GM19468 (cell line): Measurements from ENCODE around the gene KBTBD2.
"Not testable (repeated sequence)": the region's sequence is repeated elsewhere in the genome, so short reads cannot be mapped to it uniquely, and the experiment has no call there.

Source experiments
- ATAC-seq: cut with Tn5 transposase; IDR thresholded peaks from one replicate; pipeline ENCODE4 v1.9.1; 2021; ENCODE audit warnings: mild to moderate bottlenecking, moderate library complexity, moderate number of reproducible peaks; ENCODE audit not compliant: unreplicated experiment; ENCODE audit errors: extremely low read depth

Gene KBTBD2

GRCh38 chr7:32894171-32894570, 2.6 kb upstream of the KBTBD2 start:
- ATAC-seq = no peak

- no peak for ATAC-seq
Measured at GRCh38 chr7:32893722-32894121, 2.2 kb upstream of the KBTBD2 start.

DNA sequence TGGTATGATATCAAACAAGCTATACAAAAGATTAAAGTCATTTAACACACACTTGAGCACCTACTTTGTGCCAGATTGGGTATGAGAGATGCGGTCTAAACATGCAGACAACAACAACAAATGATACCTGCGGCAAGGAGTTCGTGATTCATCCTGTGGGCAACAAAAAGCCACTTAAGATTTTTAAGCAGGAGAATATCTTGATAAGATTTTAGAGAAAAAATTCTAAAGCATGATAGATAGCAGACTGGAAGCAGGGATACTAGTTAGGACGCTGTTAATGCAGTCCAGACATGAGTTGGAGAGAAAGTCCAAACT, 1.6 kb upstream of the KBTBD2 start:
- no peak for ATAC-seq

- ATAC-seq = no peak
Measured at GRCh38 chr7:32892521-32893206, 1.1 kb upstream of the KBTBD2 start.

- peak; percentile 8 for ATAC-seq
Measured at GRCh38 chr7:32891800-32892520, 400 bp upstream of the KBTBD2 start.

GRCh38 chr7:32890793-32891042, 842 bp downstream of the KBTBD2 start:
- ATAC-seq = no peak

DNA sequence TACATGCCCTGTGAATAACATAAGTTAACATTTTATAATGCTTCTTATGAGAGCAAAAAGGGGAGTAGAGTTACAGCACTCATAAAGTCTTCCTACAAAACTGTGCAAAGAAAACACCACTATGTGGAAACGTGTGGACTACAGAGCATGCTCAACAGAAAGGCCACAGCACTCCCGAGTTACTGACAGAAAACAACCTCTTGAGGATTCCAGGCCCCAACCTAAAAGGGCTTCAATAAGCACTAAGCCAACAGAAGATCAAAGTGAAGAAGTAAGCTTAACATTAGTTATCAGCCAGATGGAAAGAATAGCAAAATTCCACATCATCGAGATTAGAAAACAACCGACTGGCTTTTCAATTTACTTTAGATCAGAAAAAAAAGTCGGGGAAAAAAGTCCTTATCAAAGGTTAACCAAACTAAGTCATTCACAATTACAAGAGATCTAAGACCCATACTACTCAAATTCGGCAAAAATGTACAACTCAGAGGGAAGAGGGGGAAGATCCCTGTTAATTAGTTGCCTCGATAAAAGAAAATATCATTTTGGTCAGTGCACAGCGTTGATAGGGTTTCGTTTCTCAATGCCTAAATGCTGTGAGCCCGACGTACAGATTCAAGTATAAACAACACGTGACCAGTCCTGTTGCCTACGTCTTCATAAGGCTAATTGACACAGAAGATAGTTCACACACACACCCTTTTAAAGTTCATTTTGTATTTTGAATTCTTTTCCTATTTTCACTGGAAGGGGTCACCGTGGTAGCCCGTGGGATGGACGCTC, 1.4 kb downstream of the KBTBD2 start:
- peak; percentile 31 for ATAC-seq

DNA sequence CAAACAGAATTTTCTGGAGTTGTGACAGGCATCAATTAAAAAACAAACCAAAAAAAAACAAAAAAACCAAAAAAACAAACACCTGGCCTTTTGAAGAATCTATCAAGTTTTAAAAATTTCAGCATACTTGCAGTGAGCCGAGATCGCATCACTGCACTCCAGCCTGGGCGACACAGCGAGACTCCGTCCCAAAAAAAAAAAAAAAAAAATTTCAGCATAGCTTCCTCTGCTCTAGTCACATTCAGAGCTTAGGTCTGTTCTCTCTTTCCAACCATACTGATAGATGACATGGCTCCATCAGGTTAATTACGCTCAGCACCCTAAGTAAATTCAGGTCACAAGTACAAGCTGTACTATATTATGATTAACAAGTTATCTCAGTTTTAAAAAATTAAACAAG, 3.1 kb downstream of the KBTBD2 start:
- ATAC-seq = no peak

DNA sequence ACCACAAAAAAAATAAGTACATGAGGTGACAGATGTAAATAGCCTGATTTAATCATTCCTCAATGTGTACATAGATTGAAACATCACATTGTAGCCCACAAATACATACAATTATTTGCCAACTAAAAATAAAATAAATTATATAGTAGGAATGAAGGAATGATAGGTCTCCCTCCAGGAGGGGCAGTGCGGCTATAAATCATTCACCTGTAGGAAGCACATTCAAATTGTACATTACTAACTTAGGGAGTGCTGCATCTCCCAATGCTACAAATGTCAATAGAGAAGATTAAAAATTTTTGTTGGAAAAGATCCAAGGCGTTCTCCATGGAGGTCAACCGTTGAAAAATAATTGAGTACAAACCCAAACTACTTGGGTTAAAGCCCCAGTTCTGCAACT, 4.2 kb downstream of the KBTBD2 start:
- ATAC-seq = no peak

DNA sequence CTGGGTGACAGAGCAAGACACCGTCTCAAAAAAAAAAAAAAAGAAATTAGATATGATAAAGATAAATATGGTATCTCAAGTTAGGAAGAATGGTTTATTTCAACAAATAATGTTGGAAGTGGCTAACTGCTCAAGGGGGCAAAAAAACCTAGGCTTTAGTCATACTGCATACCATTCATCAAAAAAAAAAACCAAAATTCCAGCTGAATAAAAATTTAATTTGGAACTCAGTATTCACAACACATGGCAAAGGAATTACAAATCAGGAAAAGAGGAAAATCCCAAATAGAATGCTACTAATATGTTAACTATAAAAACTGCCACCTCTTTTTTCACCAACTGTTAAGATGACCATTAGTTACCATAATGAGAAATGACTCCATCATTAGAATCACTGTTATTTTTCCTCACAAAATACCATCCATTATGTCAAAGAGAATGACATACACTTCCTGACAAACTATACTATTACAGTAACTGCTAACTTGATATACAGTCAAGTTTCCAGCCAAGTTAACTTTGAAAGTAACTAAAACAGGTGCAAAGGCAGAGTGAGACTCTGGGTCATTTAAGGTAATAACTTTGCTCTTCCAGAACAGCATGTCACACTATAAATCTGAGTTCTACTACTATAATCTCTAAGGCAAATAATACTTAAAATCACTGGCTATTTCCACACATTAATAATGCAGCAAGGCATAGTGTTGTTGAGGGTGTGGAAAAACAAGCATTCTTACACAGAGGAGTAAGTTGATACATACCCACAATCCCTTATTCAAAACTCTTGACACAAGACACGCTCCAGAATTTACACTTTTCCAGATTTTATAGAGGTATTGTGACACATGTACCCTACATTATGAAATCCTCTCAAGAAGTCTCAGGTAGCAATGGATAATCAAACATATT, 10.2 kb downstream of the KBTBD2 start:
- ATAC-seq = no peak

- no peak for ATAC-seq
Measured at GRCh38 chr7:32879460-32879859, 12.1 kb downstream of the KBTBD2 start.

DNA sequence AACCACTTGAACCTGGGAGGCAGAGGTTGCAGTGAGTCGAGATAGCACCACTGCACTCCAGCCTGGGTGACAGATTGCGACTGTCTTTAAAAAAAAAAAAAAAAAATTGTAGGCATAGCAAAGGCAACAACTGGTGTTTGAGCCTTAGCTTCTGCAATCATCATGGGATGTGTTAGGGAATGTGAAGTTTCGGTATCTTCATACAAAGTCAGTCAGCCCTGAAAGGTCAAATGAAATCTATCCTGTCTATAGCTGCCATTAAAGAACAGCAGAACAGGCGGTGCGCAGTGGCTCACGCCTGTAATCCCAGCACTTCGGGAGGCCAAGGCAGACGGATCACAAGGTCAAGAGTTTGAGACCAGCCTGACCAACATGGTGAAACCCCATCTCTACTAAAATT, 13.5 kb downstream of the KBTBD2 start:
- not testable (repeated sequence) for ATAC-seq

DNA sequence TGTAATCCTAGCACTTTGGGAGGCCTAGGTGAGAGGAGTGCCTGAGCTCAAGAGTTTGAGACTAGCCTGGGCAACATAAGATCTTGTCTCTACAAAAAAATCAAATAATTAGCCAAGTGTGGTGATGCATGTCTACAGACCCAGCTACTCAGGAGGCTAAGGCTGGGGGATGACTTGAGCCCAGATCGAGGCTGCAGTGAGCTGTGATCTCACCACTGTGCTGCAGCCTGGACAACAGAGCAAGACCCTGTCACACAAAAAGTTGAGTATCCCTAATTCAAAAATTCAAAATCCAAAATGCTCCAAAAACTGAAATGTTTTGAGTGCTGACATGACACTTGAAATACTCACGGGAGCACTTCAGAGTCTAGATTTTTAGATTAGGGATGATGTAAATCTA, 19.1 kb downstream of the KBTBD2 start:
- ATAC-seq = no peak

DNA sequence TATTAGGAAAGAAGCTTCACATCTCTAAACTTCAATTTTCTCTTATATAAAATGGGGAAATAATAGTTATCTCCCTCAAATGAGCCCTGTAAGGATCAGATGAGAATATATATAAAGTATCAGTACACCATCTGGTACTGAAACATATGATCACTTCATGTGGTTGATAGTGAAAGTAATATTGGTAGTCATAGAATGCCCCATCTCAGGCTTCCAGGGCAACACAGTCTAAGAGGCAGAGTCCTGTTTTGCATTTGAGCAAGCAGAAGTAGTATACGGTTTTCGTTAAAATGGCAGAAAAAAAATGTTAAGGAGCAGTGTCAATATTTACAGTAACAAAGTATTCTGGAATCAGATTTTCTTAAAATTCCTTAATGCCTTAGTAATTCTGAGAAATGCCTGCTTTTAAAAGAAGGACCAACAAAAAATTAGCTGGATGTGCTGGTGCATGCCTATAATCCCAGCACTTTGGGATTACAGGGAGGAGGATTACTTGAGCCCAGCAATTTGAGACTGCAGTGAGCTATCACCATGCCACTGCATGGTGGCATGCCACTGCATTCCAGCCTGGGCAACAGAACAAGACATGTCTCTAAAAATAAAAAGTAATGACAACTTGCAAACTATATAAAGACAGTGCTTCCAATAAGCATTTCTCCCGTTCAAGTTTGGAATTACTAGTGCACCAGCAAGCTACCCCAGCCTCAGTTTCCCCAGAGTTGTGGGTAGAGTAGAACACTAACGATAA, 19.8 kb downstream of the KBTBD2 start:
- ATAC-seq = peak; percentile 84

DNA sequence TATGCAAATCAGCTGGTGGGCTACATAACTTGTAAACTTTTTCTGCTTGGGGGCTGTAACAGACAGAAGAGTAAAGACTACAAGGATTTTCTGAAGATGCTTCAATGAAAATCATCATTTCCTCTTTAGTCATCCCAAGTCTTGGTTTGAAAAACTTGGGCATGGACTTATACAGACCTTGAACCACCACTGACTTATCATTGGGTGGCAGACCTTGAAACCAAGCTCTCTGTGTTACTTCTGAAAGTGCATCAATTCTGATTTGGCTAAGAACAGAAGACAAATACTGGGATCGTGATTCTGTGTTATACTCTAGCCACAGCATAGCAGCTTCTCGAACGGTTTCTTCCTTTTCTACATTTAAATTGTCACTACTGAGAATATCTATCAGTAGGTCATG, 21.3 kb downstream of the KBTBD2 start:
- no peak for ATAC-seq

- ATAC-seq = no peak
Measured at GRCh38 chr7:32869716-32870115, 21.8 kb downstream of the KBTBD2 start.

GRCh38 chr7:32868116-32868515, 23.4 kb downstream of the KBTBD2 start:
- ATAC-seq = no peak

- no peak for ATAC-seq
Measured at GRCh38 chr7:32865448-32866030, 26.0 kb downstream of the KBTBD2 start.

DNA sequence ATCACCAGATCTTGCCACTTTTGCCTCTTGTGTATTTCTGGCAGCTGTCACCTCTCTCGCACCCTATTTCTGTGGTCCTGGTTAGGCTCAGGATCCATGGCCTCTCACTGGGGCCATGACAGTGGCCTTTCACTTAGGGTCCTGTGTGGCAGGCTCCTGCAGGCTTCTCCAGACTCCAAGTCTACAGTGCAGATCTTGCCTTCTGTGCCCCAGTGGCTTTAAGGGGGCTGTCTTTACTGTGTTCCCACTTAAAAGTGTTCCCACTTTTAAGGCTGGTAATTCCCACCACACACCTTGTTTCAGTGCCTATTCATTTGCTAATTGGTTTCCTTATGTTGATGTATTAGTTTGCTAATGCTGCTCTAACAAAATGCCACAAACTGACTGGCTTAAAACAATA, 27.7 kb downstream of the KBTBD2 start:
- ATAC-seq = not testable (repeated sequence)

DNA sequence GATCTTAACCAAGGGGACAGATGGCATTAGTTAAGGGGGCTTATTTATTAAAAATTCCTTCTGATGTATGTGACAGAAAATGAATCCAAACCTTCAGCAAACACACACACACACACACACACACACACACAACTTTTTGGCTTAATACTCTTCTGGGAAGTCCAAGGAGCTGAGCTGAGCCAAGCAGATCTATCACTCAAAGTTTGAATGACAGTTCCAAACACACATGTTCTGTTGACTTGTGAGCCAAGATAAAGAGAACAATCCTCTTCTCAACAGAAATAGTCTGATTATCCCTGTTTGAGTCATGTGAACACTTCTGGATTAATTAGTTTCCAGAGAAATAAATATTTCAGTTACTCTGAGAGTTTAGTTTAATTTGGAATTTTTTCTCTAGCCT, 31.5 kb downstream of the KBTBD2 start:
- ATAC-seq = no peak
